ENCODE data around the gene AGPAT1. TPM values are rescaled to one million over a fixed set of nuclear protein-coding genes. Genes with fewer than 3 reads are reported as not detected.

AGPAT1 gene
- polyA plus RNA-seq, 1 of the 3 experiments (the other 2 are of a cell fraction): 118 TPM

GRCh38 chr6:32179766-32180405, 4.0 kb upstream of the AGPAT1 start (continued):
- TF ChIP-seq PBX3 (IDR thresholded peaks at IDR 0.05): no peak
- TF ChIP-seq NFIC (IDR thresholded peaks at IDR 0.05; ENCODE audit: borderline replicate concordance): no peak
- TF ChIP-seq FOXM1 (IDR thresholded peaks at IDR 0.05; ENCODE audit: low read depth): no peak
- TF ChIP-seq ELF1 (IDR thresholded peaks at IDR 0.05): no peak

DNA sequence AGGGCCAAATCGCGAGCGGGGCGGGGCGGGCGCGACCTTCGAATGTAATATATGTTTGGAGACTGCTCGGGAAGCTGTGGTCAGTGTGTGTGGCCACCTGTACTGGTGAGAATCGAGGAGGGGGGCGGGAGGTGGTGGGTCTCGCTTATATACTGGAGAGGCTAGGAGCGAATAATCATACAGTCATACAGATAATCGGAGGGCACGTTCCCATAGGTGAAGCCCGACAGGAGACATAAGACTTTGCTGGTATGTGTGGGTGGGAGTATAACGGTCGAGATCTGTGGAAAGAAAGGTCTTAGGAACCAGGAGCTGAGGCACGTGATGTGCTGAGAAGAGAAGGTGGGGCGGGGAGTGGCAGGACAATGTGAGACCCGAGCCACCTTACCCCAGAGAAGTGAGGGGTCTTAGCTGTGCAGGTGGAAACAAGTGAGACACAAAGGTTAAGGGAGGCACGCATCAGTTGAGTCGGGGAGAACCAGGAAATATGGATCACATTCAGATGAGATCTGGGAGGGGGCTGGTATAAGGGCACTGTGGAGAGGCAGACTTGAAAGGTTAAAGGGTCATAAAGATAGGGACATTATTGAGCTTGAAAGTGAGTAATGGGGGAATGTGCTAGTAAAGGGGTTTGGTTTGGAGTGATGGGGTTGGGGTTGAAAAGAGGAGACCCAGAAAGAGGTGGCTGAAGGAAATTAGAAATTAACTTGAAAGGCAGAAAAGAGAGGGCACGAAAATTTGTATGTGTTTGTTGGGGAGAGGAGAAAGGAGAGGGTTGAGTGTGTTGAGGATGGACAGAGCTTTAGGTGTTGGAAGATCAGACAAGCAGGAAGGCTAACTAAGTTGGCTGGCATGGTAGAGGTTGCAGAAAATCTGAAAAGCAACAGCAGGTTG, 2.9 kb upstream of the AGPAT1 start:
- H3K4me3 ChIP-seq (ENCODE audit: low read depth in 2 of 2, low read length in 1 of 2): peak overlapping the region; percentile 84 to 99
- peaks cover 33% of the 10 kb centered on the region for H3K79me2 ChIP-seq (ENCODE audit: insufficient read depth)
- H2AFZ ChIP-seq (ENCODE audit: low read depth): peak overlapping the region; percentile 85
- no peaks in the 10 kb centered on the region for H3K27me3 ChIP-seq (ENCODE audit: insufficient read depth)
- no peaks in the 10 kb centered on the region for H3K9me3 ChIP-seq
- peak overlapping the region; percentile 100 for H3K4me2 ChIP-seq
- 0 out of 2 replicates have a peak, but pooled peaks have one; percentile 5 for TF ChIP-seq USF2 (IDR thresholded peaks at IDR 0.05; ENCODE audit: borderline replicate concordance, low read depth, low read length)
- TF ChIP-seq FOSL2 (IDR thresholded peaks at IDR 0.05; ENCODE audit: borderline replicate concordance, low read depth): no peak
- peak; percentile 72; the same call in 1 of the 2 replicates for TF ChIP-seq MXI1 (IDR thresholded peaks at IDR 0.05; ENCODE audit: low read depth, low read length)
- TF ChIP-seq, protein P1, sequence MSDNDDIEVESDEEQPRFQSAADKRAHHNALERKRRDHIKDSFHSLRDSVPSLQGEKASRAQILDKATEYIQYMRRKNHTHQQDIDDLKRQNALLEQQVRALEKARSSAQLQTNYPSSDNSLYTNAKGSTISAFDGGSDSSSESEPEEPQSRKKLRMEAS (IDR thresholded peaks at IDR 0.05; ENCODE audit: low read depth): peak; percentile 6; the same call in 1 of the 2 replicates
- peaks cover 9 to 25% of the 10 kb centered on the region in 2 experiments for H3K36me3 ChIP-seq (replicated peaks in 1 of 2; ENCODE audit: control insufficient read depth in 1 of 2, insufficient read depth in 2 of 2, low read length in 1 of 2)
- H3F3A ChIP-seq (replicated peaks; ENCODE audit: insufficient read depth): peaks cover 10% of the 10 kb centered on the region
- POLR2A ChIA-PET: interaction anchor here (1.5 to 4.1 kb wide), 2 partner anchors 11 to 17 kb away, joined by 6 to 22 read pairs; partner anchors contain the start of gene PBX2
- H3K27ac ChIP-seq (ENCODE audit: low read depth in 2 of 2, low read length in 1 of 2): peak overlapping the region; percentile 66 to 98
- peak; percentile 48 for DNase-seq
- no peaks in the 10 kb centered on the region for H4K20me1 ChIP-seq (ENCODE audit: insufficient read depth)
- no peaks in the 10 kb centered on the region for H3K9me2 ChIP-seq
- H3K4me1 ChIP-seq (ENCODE audit: control insufficient read depth in 1 of 2, insufficient read depth in 2 of 2, low read depth in 1 of 2, low read length in 1 of 2): peaks cover 12 to 33% of the 10 kb centered on the region in 2 experiments; a peak in 3 of 4 replicates
- CTCF ChIA-PET: interaction anchor here (0.8 to 1.0 kb wide), 2 partner anchors 24 to 61 kb away, joined by 3 read pairs; no protein-coding TSS in a partner anchor
- 2% methylated on average over 24 of the region's 24 CpGs for WGBS (ENCODE audit: low lambda C conversion rate)
- H3K9ac ChIP-seq: peak overlapping the region; percentile 84

Data from SK-N-SH (cell line).